Transverse colon (tissue), 4 donors: ENCODE data around the gene KMT2E. TPM values are rescaled to one million over a fixed set of nuclear protein-coding genes. Genes with fewer than 3 reads are reported as not detected.
"Not testable (repeated sequence)": the region's sequence is repeated elsewhere in the genome, so short reads cannot be mapped to it uniquely, and the experiment has no call there.

Source experiments
- DNase-seq: peaks from one replicate; pipeline ENCODE4 v3.0.0-alpha.2; 2019
- H3K27ac ChIP-seq, 4 donors: fragments of 200-600 bp; sonication (generic); 2 replicates each; pipeline ENCODE4 v1.5.1; 2016 to 2018; ENCODE audit warnings: inconsistent platforms in 4 of 4
- H3K27me3 ChIP-seq: fragments of 200-600 bp; sonication (generic); 2 replicates; pipeline ENCODE4 v1.5.1; 2017; ENCODE audit warnings: inconsistent platforms
- H3K36me3 ChIP-seq, 4 donors: fragments of 200-600 bp; sonication (generic); 2 replicates each; pipeline ENCODE4 v1.5.1; 2017 to 2019; ENCODE audit warnings: inconsistent platforms in 4 of 4
- H3K4me1 ChIP-seq, 4 donors: fragments of 200-600 bp; sonication (generic); 2 replicates each; pipeline ENCODE4 v1.5.1; 2017 to 2020; ENCODE audit warnings: inconsistent platforms in 4 of 4
- H3K4me3 ChIP-seq, 4 donors: fragments of 200-600 bp; sonication (generic); 1 replicate in 1 of 4; 2 replicates in 3 of 4; pipeline versions ENCODE4 v1.5.1 to v1.6.1; 2017 to 2019; ENCODE audit warnings: inconsistent platforms in 4 of 4
- H3K9me3 ChIP-seq, 2 donors: fragments of 200-600 bp; sonication (generic); 2 replicates each; pipeline ENCODE4 v1.5.1; 2017 to 2019; ENCODE audit warnings: inconsistent platforms in 2 of 2
- CTCF ChIP-seq, 5 experiments: fragments of 200-600 bp in 3 of 5; fragments of 450-650 bp in 2 of 5; sonication (generic) in 3 of 5; IDR thresholded peaks; 1 replicate in 2 of 5; 2 replicates in 3 of 5; pipeline ENCODE4 v1.5.1; 2016 to 2017; ENCODE audit warnings: antibody characterized with exemption in 5 of 5, inconsistent platforms in 3 of 5, mild to moderate bottlenecking in 2 of 5, moderate library complexity in 1 of 5
- EP300 ChIP-seq: sonication (generic); formaldehyde crosslinking; IDR thresholded peaks from one replicate; pipeline ENCODE4 v1.6.1; 2017; ENCODE audit warnings: antibody characterized with exemption, low read depth
- POLR2A ChIP-seq: fragments of 450-650 bp; IDR thresholded peaks from one replicate; pipeline ENCODE4 v1.6.1; 2016; ENCODE audit warnings: antibody characterized with exemption, mild to moderate bottlenecking, moderate library complexity
- POLR2AphosphoS5 ChIP-seq, 3 donors: sonication (generic); formaldehyde crosslinking; IDR thresholded peaks; one replicate each; pipeline ENCODE4 v1.6.1; 2016; ENCODE audit warnings: antibody characterized with exemption in 3 of 3
- WGBS, 2 donors: methylation state at CpG; one replicate each; pipeline ENCODE4 v1.1.5; 2018; ENCODE audit warnings: low coverage in 1 of 2; 5-methylcytosine and 5-hydroxymethylcytosine counted together
- in situ Hi-C, 4 donors: fragments of 200-750 bp; cut with MboI; loops; one replicate each; pipeline versions ENCODE4 v1.15.0 to v1.15.1; 2017; ENCODE audit warnings: low sequenced_read_pairs in 3 of 4, low pct_ligation_motif_present in 1 of 4, low pct_unique_long_range_greater_than_20kb in 1 of 4
- intact Hi-C: fragments of 100-400 bp; cut with DNase I; formaldehyde crosslinking; loops from one replicate; pipeline ENCODE4 v1.15.1; 2023; ENCODE audit warnings: low total_unique reads
- total RNA-seq, 4 donors: library from RNA; depleted of rRNA; stranded (reverse); fragments of >200 nt; gene quantifications; one replicate each; pipeline ENCODE4 v1.1.0, GENCODE V29; 2016

KMT2E gene
- total RNA-seq, 4 donors from 2014 or later = 86.8 to 362 (median 178) TPM

DNA sequence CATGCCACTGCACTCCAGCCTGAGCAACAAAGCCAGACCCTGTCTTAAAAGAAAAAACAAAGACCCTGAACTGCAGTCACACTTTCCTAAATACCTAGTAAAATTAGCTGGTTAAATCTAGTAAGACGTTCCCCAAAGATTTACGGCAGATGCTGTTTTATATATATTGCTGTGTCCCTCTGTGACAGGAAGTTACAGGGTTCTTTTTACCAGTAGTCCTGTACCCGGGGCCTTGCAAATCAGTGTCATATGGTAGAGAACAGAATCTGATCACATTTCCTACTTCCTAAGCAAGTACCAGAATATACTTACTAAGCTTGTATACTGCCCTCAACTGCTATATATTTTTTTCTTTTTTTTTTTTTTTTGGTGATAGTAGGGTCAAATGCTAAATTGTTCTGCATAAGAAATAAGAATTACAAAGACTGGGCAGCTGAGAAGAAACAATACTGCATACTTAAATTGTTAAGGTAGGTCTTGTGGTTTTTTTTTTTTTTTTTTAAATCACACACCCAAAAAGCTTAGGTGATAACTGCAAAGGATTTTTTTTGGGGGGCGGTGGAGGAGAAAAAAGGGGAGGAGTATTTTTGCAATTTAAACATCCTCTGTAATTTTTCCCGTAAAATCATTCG is 27.3 kb upstream of the KMT2E start:
- in situ Hi-C loops = no loop called here
- DNase-seq = no peak
- Histone ChIP-seq H3K9me3 (no peaks in the 10 kb centered on the region), H3K4me3 (no peak overlapping the region), H3K4me1 (peaks cover 20 to 40% (median 31%) of the 10 kb centered on the region in 4 donors), H3K27ac (peak overlapping the region in 3 of 4 donors; percentile 95 to 99 (median 98)), H3K27me3 (no peaks in the 10 kb centered on the region), H3K36me3 (no peaks in the 10 kb centered on the region)
- 55 to 74% methylated on average over 4 to 6 of the region's 6 CpGs for WGBS, 2 donors
- intact Hi-C loops = no loop called here
- TF ChIP-seq POLR2AphosphoS5 (IDR thresholded peaks at IDR 0.05) (no peak), EP300 (no peak)

GRCh38 chr7:104987403-104987802 is 26.6 kb upstream of the KMT2E start:
- H3K27me3 ChIP-seq, DNase-seq, in situ Hi-C loops, H3K4me3 ChIP-seq, intact Hi-C loops, H3K36me3 ChIP-seq, H3K9me3 ChIP-seq: not testable (repeated sequence)
- peak overlapping the region in 2 of 4 donors; percentile 47 to 95 for H3K27ac ChIP-seq
- H3K4me1 ChIP-seq = peaks cover 20 to 35% (median 27%) of the 10 kb centered on the region in 4 donors
- 78 to 85% methylated on average over 4 to 14 of the region's 14 CpGs for WGBS, 2 donors

GRCh38 chr7:104990983-104991382 is 23.0 kb upstream of the KMT2E start:
- DNase-seq = peak; percentile 48
- H3K4me1 ChIP-seq = peaks cover 21 to 47% (median 35%) of the 10 kb centered on the region in 4 donors
- TF ChIP-seq CTCF (IDR thresholded peaks at IDR 0.05) (no peak), EP300 (no peak), POLR2AphosphoS5 (IDR thresholded peaks at IDR 0.05) (peak in 1 of 3 donors; percentile 7)
- no peak overlapping the region for H3K27ac ChIP-seq
- no peaks in the 10 kb centered on the region for H3K9me3 ChIP-seq
- no peaks in the 10 kb centered on the region for H3K36me3 ChIP-seq
- intact Hi-C loops (no loop called here), in situ Hi-C loops (no loop called here)
- no peak overlapping the region for H3K4me3 ChIP-seq
- no peaks in the 10 kb centered on the region for H3K27me3 ChIP-seq
- 73 to 78% methylated on average over 3 to 7 of the region's 7 CpGs for WGBS, 2 donors

DNA sequence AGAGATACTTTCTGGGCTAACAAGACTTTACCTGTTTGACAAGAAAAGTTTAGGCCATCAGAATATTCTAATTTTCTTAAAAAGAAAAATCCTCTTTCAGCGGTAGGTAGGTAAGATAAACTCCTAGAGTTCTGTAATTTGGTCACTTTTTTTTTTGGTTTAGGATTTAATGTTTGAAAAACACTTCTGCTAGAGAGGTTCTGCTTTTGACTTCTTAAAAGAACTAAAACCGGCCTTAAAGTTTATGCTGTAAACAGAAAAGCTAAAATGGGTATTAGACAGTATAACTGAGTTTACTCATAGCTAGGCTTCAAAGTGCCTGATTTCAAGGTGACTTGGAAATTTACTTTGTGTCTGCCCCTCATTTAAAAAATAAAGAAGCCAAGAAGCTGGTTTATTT is 21.7 kb upstream of the KMT2E start:
- 79 to 92% methylated on average over 2 of the region's 2 CpGs for WGBS, 2 donors

More for the DNA sequence above, 21.7 kb upstream of the KMT2E start:
- Histone ChIP-seq H3K36me3 (no peaks in the 10 kb centered on the region), H3K9me3 (no peaks in the 10 kb centered on the region), H3K4me3 (no peak overlapping the region), H3K4me1 (peaks cover 21 to 61% (median 39%) of the 10 kb centered on the region in 4 donors), H3K27ac (peak overlapping the region in 1 of 4 donors; percentile 8), H3K27me3 (no peaks in the 10 kb centered on the region)
- in situ Hi-C loops = no loop called here
- intact Hi-C loops = no loop called here
- no peak for DNase-seq
- TF ChIP-seq POLR2AphosphoS5 (IDR thresholded peaks at IDR 0.05) (no peak), POLR2A (no peak), EP300 (no peak), CTCF (IDR thresholded peaks at IDR 0.05) (no peak)
